ENCODE data around the gene COX14. TPM values are rescaled to one million over a fixed set of nuclear protein-coding genes. Genes with fewer than 3 reads are reported as not detected.

The COX14 gene
- total and polyA plus RNA-seq, 10 of the 15 experiments (the other 5 are each of a cell fraction or from before 2014, with no cell fraction given) = 44.6 to 361 (median 120) TPM

GRCh38 chr12:50084775-50085614 is 27.0 kb upstream of the COX14 start, which contains the start of gene SMARCD1 (continued):
- peak; percentile 61; the same call in 1 of the 2 replicates for TF ChIP-seq ZBTB40 (IDR thresholded peaks at IDR 0.05; ENCODE audit: borderline replicate concordance)
- TF ChIP-seq ZNF24 (IDR thresholded peaks at IDR 0.05) = 0 out of 2 replicates have a peak, but pooled peaks have one; percentile 60
- TF ChIP-seq SMAD1 (IDR thresholded peaks at IDR 0.05; ENCODE audit: low read depth, partially characterized antibody) = peak; percentile 27

- 2% methylated on average over 6 of the region's 8 CpGs for WGBS (ENCODE audit: insufficient coverage, insufficient replicate concordance, low lambda C conversion rate, missing lambda C conversion rate)
- SMC1A ChIA-PET (ENCODE audit: uncharacterized antibody, unreplicated experiment) = interaction anchor here (0.6 to 2.8 kb wide), 10 partner anchors 15 to 229 kb away, joined by 3 to 32 read pairs (median 4); partner anchors contain the start of gene COX14
- CTCF ChIA-PET = interaction anchor here (0.6 to 9.0 kb wide), 21 partner anchors 8 to 317 kb away, joined by 3 to 250 read pairs (median 6); partner anchors contain the start of genes CERS5, COX14 and RACGAP1
- BruUV-seq (replicated peaks) = TSS peak; percentile 70
- FAIRE-seq (no peak), ATAC-seq (peak; percentile 27), DNase-seq (ENCODE audit: low read depth, low spot score) (peak; percentile 4)
- no peak overlapping the region for H3K27ac ChIP-seq (ENCODE audit: control insufficient read depth, insufficient read depth)
- H3K27me3 ChIP-seq (replicated peaks in 1 of 2; ENCODE audit: control insufficient read depth in 2 of 2, insufficient read depth in 2 of 2, low read length in 1 of 2) = no peaks in the 10 kb centered on the region
- in situ Hi-C loops (cut with MboI) = no loop called here
- peak overlapping the region; percentile 76 for H3K4me3 ChIP-seq
- no peaks in the 10 kb centered on the region for H3K9me3 ChIP-seq (replicated peaks; ENCODE audit: control insufficient read depth, insufficient read depth, low read length)
- intact Hi-C loops (cut with micrococcal nuclease; ENCODE audit: unreplicated experiment) = loop anchor here (1.0 to 2.0 kb wide), 2 partner anchors 27 to 81 kb away; partner anchors contain the start of genes CERS5 and COX14
- H4K20me1 ChIP-seq (ENCODE audit: control insufficient read depth, insufficient read depth) = 0 out of 2 replicates have a peak, but pooled peaks cover 4% of the 10 kb centered on the region
- RAD21 ChIA-PET (ENCODE audit: unreplicated experiment) = interaction anchor here (0.7 to 3.5 kb wide), 13 partner anchors 11 to 230 kb away, joined by 3 to 66 read pairs (median 8); partner anchors contain the start of genes CERS5, COX14 and RACGAP1
- H3K79me2 ChIP-seq (ENCODE audit: control insufficient read depth, insufficient read depth, low read length) = peaks cover 9% of the 10 kb centered on the region
- peak overlapping the region; percentile 59; the same call in 1 of the 2 replicates for H3K9ac ChIP-seq (ENCODE audit: control insufficient read depth, insufficient read depth, low read length)
- POLR2A ChIA-PET = interaction anchor here (0.6 to 2.3 kb wide), 8 partner anchors 19 to 198 kb away, joined by 3 to 39 read pairs (median 4); partner anchors contain the start of genes CERS5, COX14, GPD1 and LIMA1
- H3K36me3 ChIP-seq (ENCODE audit: control insufficient read depth in 2 of 2, insufficient read depth in 2 of 2, low read length in 1 of 2) = peaks cover 0 to 18% of the 10 kb centered on the region in 2 experiments
- H2AFZ ChIP-seq (ENCODE audit: control insufficient read depth, low read depth, low read length) = no peak overlapping the region
- peak overlapping the region; percentile 19 for H3K4me2 ChIP-seq (ENCODE audit: control insufficient read depth, insufficient read depth)
- peak; percentile 50 for TF ChIP-seq MEF2B (IDR thresholded peaks at IDR 0.05; ENCODE audit: partially characterized antibody, poor library complexity, severe bottlenecking)
- TF ChIP-seq ATF2 (IDR thresholded peaks at IDR 0.05; ENCODE audit: low read length) = no peak
- no peaks in the 10 kb centered on the region for H3K4me1 ChIP-seq (ENCODE audit: control insufficient read depth, insufficient read depth, low read length)
These were observed 26.4 kb upstream of the COX14 start for GRCh38 chr12:50085615-50086072.
